BE2C (cell line): ENCODE data around the gene RPL7A.

Experiments
- DNase-seq: peaks from one replicate; pipeline ENCODE4 v3.0.0-alpha.2; 2020
- H3K27me3 ChIP-seq: fragments of 250-450 bp; sonication (Bioruptor Pico); 2 replicates; pipeline ENCODE4 v1.5.1; 2020; ENCODE audit warnings: mild to moderate bottlenecking
- H3K36me3 ChIP-seq: fragments of 250-450 bp; sonication (Bioruptor Pico); 2 replicates; pipeline ENCODE4 v1.5.1; 2020; ENCODE audit warnings: mild to moderate bottlenecking
- H3K4me1 ChIP-seq: fragments of 250-450 bp; sonication (Bioruptor Pico); 2 replicates; pipeline ENCODE4 v1.5.1; 2020
- H3K4me3 ChIP-seq: 2 replicates; pipeline ENCODE4 v1.5.1; 2011; ENCODE audit warnings: low read depth, low read length
- H3K9me3 ChIP-seq: fragments of 250-450 bp; sonication (Bioruptor Pico); 2 replicates; pipeline ENCODE4 v1.5.1; 2020
- TF ChIP-seq, protein P1 (sequence below): IDR thresholded peaks from 2 replicates; pipeline ENCODE4 v1.5.1; 2012; ENCODE audit warnings: mild to moderate bottlenecking, low read depth, low read length

RPL7A gene

GRCh38 chr9:133339641-133340040, 8.4 kb upstream of the RPL7A start:
- H3K4me3 ChIP-seq: no peak overlapping the region
- no peaks in the 10 kb centered on the region for H3K9me3 ChIP-seq
- H3K4me1 ChIP-seq: no peaks in the 10 kb centered on the region
- H3K27me3 ChIP-seq: no peaks in the 10 kb centered on the region
- no peak for DNase-seq
- peaks cover 55% of the 10 kb centered on the region for H3K36me3 ChIP-seq
- TF ChIP-seq, protein P1, sequence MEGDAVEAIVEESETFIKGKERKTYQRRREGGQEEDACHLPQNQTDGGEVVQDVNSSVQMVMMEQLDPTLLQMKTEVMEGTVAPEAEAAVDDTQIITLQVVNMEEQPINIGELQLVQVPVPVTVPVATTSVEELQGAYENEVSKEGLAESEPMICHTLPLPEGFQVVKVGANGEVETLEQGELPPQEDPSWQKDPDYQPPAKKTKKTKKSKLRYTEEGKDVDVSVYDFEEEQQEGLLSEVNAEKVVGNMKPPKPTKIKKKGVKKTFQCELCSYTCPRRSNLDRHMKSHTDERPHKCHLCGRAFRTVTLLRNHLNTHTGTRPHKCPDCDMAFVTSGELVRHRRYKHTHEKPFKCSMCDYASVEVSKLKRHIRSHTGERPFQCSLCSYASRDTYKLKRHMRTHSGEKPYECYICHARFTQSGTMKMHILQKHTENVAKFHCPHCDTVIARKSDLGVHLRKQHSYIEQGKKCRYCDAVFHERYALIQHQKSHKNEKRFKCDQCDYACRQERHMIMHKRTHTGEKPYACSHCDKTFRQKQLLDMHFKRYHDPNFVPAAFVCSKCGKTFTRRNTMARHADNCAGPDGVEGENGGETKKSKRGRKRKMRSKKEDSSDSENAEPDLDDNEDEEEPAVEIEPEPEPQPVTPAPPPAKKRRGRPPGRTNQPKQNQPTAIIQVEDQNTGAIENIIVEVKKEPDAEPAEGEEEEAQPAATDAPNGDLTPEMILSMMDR: no peak

DNA sequence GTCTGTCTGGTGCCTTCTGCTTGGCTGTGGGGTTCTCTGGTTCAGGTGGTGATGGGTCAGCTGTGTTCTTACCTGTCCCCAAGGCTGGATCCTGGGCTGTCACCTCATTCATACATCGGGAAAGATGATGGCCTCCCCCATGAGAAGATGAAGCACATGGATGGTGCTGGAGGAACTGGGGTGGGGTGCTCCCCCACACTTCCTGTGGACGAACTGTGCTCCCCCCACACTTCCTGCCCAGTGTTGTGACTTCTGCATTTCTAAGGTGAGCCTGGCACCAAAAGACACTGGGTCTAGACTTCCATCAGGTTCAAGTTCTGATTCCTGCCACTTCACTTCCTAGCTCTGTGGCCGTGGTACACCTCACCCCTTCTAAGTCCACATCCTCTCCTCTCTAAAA, 7.8 kb upstream of the RPL7A start:
- no peaks in the 10 kb centered on the region for H3K9me3 ChIP-seq
- no peak overlapping the region for H3K4me3 ChIP-seq
- DNase-seq: no peak
- no peaks in the 10 kb centered on the region for H3K4me1 ChIP-seq
- TF ChIP-seq, protein P1: no peak
- peaks cover 58% of the 10 kb centered on the region for H3K36me3 ChIP-seq
- H3K27me3 ChIP-seq: no peaks in the 10 kb centered on the region

- no peak for DNase-seq
Observed at GRCh38 chr9:133340916-133341315, 7.1 kb upstream of the RPL7A start.

GRCh38 chr9:133341369-133342068, 6.5 kb upstream of the RPL7A start:
- no peak for DNase-seq
- Histone ChIP-seq H3K9me3 (no peaks in the 10 kb centered on the region), H3K36me3 (peaks cover 67% of the 10 kb centered on the region), H3K4me1 (no peaks in the 10 kb centered on the region; the same call in 1 of the 2 replicates), H3K27me3 (no peaks in the 10 kb centered on the region), H3K4me3 (no peak overlapping the region)
- TF ChIP-seq, protein P1: no peak

More at GRCh38 chr9:133340916-133341315, 7.1 kb upstream of the RPL7A start:
- no peaks in the 10 kb centered on the region for H3K9me3 ChIP-seq
- H3K4me1 ChIP-seq: no peaks in the 10 kb centered on the region
- no peak overlapping the region for H3K4me3 ChIP-seq
- H3K27me3 ChIP-seq: no peaks in the 10 kb centered on the region
- peaks cover 64% of the 10 kb centered on the region for H3K36me3 ChIP-seq
- TF ChIP-seq, protein P1: no peak

GRCh38 chr9:133342069-133342406, 6.0 kb upstream of the RPL7A start:
- peaks cover 67% of the 10 kb centered on the region for H3K36me3 ChIP-seq
- TF ChIP-seq, protein P1: peak; percentile 46

GRCh38 chr9:133342570-133342969, 5.4 kb upstream of the RPL7A start:
- H3K4me1 ChIP-seq: no peaks in the 10 kb centered on the region; the same call in 1 of the 2 replicates
- TF ChIP-seq, protein P1: peak; percentile 51
- no peaks in the 10 kb centered on the region for H3K9me3 ChIP-seq
- peaks cover 67% of the 10 kb centered on the region for H3K36me3 ChIP-seq
- no peak overlapping the region for H3K4me3 ChIP-seq
- peak; percentile 74 for DNase-seq
- no peaks in the 10 kb centered on the region for H3K27me3 ChIP-seq

More at GRCh38 chr9:133342069-133342406, 6.0 kb upstream of the RPL7A start:
- Histone ChIP-seq H3K4me1 (no peaks in the 10 kb centered on the region; the same call in 1 of the 2 replicates), H3K27me3 (no peaks in the 10 kb centered on the region), H3K9me3 (no peaks in the 10 kb centered on the region), H3K4me3 (no peak overlapping the region)
- DNase-seq: no peak
